NCI-H345 (cell line): ENCODE data around the gene GEMIN4.
A peak's percentile ranks its signal among the peaks of the same experiment; 100 is the strongest.
"Not testable (repeated sequence)": the region's sequence is repeated elsewhere in the genome, so short reads cannot be mapped to it uniquely, and the experiment has no call there.

ENCODE experiments used
- DNase-seq: peaks from one replicate; lab custom pipeline; 2025; lab: John Stamatoyannopoulos, UW

GEMIN4 gene

DNA sequence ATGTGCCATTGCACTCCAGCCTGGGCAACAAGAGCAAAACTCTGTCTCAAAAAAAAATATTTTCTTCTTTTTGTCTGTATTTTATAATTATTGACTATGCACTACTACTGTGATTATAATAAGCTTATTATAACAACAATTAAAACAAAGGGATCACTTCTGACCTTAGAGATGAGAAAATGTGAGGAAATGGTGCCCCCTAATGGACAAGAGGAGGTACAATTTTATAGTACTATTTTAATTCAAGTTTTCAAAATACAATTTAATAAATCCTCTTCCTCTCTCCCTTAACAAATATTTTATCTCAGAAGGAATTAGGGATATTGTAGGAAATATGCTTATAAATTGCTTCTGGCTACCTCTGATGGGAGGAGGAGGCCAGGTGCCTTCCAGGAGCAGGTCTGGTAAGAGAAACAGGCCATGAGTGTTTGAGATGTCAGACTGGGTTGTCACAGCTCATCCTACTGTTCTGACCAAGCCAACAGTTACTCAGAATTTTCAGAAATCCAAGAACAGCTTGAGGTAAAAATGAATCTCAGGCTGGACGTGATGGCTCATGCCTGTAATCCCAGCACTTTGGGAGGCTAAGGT is 51.5 kb downstream of the GEMIN4 start:
- peak; percentile 0 for DNase-seq

GRCh38 chr17:699345-699744 is 52.7 kb downstream of the GEMIN4 start:
- no peak for DNase-seq

DNA sequence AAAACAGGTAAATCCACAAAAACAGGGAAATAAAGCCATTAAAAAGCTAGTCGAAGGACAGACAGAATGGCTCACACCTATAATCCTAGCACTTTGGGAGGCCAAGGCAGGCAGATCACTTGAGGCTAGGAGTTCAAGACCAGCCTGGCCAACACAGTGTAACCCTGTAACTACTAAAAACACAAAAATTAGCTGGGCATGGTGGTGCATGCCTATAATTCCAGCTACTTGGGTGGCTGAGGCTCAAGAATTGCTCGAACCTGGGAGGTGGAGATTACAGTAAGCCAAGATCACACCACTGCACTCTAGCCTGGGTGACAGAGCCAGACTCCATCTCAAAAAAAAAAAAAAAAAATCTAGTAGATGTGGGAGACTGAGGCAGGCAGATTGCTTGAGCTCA is 54.0 kb downstream of the GEMIN4 start:
- not testable (repeated sequence) for DNase-seq

GRCh38 chr17:697682-698081 is 54.4 kb downstream of the GEMIN4 start:
- DNase-seq = no peak

GRCh38 chr17:696369-696768 is 55.7 kb downstream of the GEMIN4 start:
- DNase-seq = no peak
